Lower leg skin (tissue), 3 donors: ENCODE measurements around the gene TMPRSS13.

Experiments used
- POLR2A ChIP-seq, 2 donors: fragments of 450-650 bp; IDR thresholded peaks; one replicate each; pipeline ENCODE4 v1.6.1; 2016 to 2017; ENCODE audit warnings: antibody characterized with exemption in 2 of 2, mild to moderate bottlenecking in 1 of 2, moderate library complexity in 1 of 2
- TF ChIP-seq, protein P1 (sequence below), 3 donors: fragments of 450-650 bp; IDR thresholded peaks; one replicate each; pipeline ENCODE4 v1.5.1; 2016; ENCODE audit warnings: antibody characterized with exemption in 3 of 3, mild to moderate bottlenecking in 3 of 3, moderate library complexity in 2 of 3

DNA sequence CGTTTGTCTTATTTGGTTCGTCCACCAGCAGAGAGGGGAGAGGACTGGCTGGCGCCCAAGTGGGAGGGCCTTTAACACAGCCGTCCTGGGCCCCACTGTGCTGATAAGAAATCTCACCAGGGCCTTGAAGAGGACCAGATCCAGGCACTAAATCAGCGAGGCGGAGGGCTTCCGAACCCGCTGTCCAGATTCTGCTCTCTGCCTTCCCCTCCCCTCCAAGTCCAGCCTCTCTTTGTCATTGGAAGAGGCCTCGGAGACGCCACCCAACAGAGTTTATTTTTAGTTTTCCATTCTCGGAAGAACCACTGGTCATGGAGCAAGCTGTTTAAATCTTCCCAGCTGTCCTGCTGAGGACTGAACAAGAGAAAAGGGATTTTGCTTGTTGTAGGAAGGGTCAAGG, 43.4 kb downstream of the TMPRSS13 start:
- TF ChIP-seq, protein P1, sequence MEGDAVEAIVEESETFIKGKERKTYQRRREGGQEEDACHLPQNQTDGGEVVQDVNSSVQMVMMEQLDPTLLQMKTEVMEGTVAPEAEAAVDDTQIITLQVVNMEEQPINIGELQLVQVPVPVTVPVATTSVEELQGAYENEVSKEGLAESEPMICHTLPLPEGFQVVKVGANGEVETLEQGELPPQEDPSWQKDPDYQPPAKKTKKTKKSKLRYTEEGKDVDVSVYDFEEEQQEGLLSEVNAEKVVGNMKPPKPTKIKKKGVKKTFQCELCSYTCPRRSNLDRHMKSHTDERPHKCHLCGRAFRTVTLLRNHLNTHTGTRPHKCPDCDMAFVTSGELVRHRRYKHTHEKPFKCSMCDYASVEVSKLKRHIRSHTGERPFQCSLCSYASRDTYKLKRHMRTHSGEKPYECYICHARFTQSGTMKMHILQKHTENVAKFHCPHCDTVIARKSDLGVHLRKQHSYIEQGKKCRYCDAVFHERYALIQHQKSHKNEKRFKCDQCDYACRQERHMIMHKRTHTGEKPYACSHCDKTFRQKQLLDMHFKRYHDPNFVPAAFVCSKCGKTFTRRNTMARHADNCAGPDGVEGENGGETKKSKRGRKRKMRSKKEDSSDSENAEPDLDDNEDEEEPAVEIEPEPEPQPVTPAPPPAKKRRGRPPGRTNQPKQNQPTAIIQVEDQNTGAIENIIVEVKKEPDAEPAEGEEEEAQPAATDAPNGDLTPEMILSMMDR (IDR thresholded peaks at IDR 0.05): no peak
- no peak for TF ChIP-seq POLR2A (IDR thresholded peaks at IDR 0.05)
